Head of caudate nucleus (tissue), 42 donors: Measurements from ENCODE around the gene KIF25.
A peak's percentile ranks its signal among the peaks of the same experiment; 100 is the strongest.
"Not testable (repeated sequence)": the region's sequence is repeated elsewhere in the genome, so short reads cannot be mapped to it uniquely, and the experiment has no call there.

Experiments
- DNase-seq, 42 donors: peaks; one replicate each; pipeline versions ENCODE4 v3.0.0 to v3.0.0-alpha.2; 2020 to 2021; ENCODE audit warnings: mixed read lengths in 7 of 42
- intact Hi-C: fragments of 100-400 bp; cut with DNase I; formaldehyde crosslinking; loops from one replicate; pipeline ENCODE4 v1.15.0; 2022

KIF25 gene

GRCh38 chr6:167988945-167989841, 8.3 kb upstream of the KIF25 start:
- DNase-seq, result peak in 1 of 42 donors; percentile 29
- intact Hi-C loops, result no loop called here

- intact Hi-C loops, result no loop called here
- peak in 1 of 42 donors; percentile 36 for DNase-seq
These were observed 7.2 kb upstream of the KIF25 start for GRCh38 chr6:167990016-167990945.

- DNase-seq, result peak in 1 of 42 donors; percentile 32
- intact Hi-C loops, result no loop called here
These were observed 4.3 kb upstream of the KIF25 start for GRCh38 chr6:167993169-167993568.

GRCh38 chr6:167993831-167994230, 3.6 kb upstream of the KIF25 start:
- intact Hi-C loops, result no loop called here
- peak in 1 of 42 donors; percentile 38 for DNase-seq

GRCh38 chr6:167995302-167995701, 2.2 kb upstream of the KIF25 start:
- intact Hi-C loops, result no loop called here
- DNase-seq, result peak in 1 of 42 donors; percentile 31

- intact Hi-C loops, result no loop called here
- no peak for DNase-seq
These were observed 1.7 kb upstream of the KIF25 start for GRCh38 chr6:167995731-167996151.

GRCh38 chr6:167996424-167997199, 859 bp upstream of the KIF25 start:
- intact Hi-C loops, result no loop called here
- peak in 13 of 42 donors; percentile 11 to 78 (median 35) for DNase-seq

GRCh38 chr6:167998215-167998614, 744 bp downstream of the KIF25 start:
- no peak for DNase-seq
- intact Hi-C loops, result no loop called here

- intact Hi-C loops, result no loop called here
- no peak for DNase-seq
These were observed 2.9 kb downstream of the KIF25 start for GRCh38 chr6:168000198-168001028.

GRCh38 chr6:168001029-168001332, 3.5 kb downstream of the KIF25 start:
- intact Hi-C loops, result no loop called here
- DNase-seq, result no peak

- intact Hi-C loops, DNase-seq: not testable (repeated sequence)
These were observed 4.0 kb downstream of the KIF25 start for GRCh38 chr6:168001514-168001913.

- intact Hi-C loops, result no loop called here
- DNase-seq, result peak in 1 of 42 donors; percentile 34
These were observed 5.3 kb downstream of the KIF25 start for GRCh38 chr6:168002804-168003203.

GRCh38 chr6:168004023-168004422, 6.6 kb downstream of the KIF25 start:
- peak in 2 of 42 donors; percentile 9 to 22 for DNase-seq
- intact Hi-C loops, result no loop called here

GRCh38 chr6:168004945-168005344, 7.5 kb downstream of the KIF25 start:
- DNase-seq, result peak in 1 of 42 donors; percentile 24
- intact Hi-C loops, result no loop called here

GRCh38 chr6:168005796-168006195, 8.3 kb downstream of the KIF25 start:
- intact Hi-C loops, result no loop called here
- peak in 2 of 42 donors; percentile 7 to 9 for DNase-seq

- peak in 2 of 42 donors; percentile 9 to 13 for DNase-seq
- intact Hi-C loops, result no loop called here
These were observed 10.3 kb downstream of the KIF25 start for GRCh38 chr6:168007592-168008338.

- intact Hi-C loops, result no loop called here
- no peak for DNase-seq
These were observed 11.9 kb downstream of the KIF25 start for GRCh38 chr6:168009331-168009730.

- DNase-seq, result peak in 1 of 42 donors; percentile 4
- intact Hi-C loops, result no loop called here
These were observed 13.8 kb downstream of the KIF25 start for GRCh38 chr6:168011291-168011690.
